GM23248 (cell line): ENCODE measurements around the gene SYNPO. TPM values are rescaled to one million over a fixed set of nuclear protein-coding genes. Genes with fewer than 3 reads are reported as not detected.

ENCODE experiments used
- DNase-seq: peaks from one replicate; pipeline ENCODE4 v3.0.0-alpha.2; 2015
- H2AFZ ChIP-seq: fragments of 200-600 bp; sonication (generic); 2 replicates; pipeline ENCODE4 v1.6.1; 2016; ENCODE audit warnings: antibody characterized with exemption
- H3F3A ChIP-seq: fragments of 200-600 bp; sonication (generic); 2 replicates; pipeline ENCODE4 v1.6.1; 2016; ENCODE audit warnings: mild to moderate bottlenecking, antibody characterized with exemption, mixed run types; ENCODE audit not compliant: insufficient read depth
- H3K27ac ChIP-seq: fragments of 200-600 bp; sonication (generic); 2 replicates; pipeline ENCODE4 v1.5.1; 2016; ENCODE audit warnings: mild to moderate bottlenecking
- H3K27me3 ChIP-seq: fragments of 200-600 bp; sonication (generic); replicated peaks from 2 replicates; pipeline ENCODE4 v1.6.1; 2016; ENCODE audit warnings: mild to moderate bottlenecking; ENCODE audit not compliant: insufficient read depth
- H3K36me3 ChIP-seq: fragments of 200-600 bp; sonication (generic); 2 replicates; pipeline ENCODE4 v1.6.1; 2016; ENCODE audit warnings: low read depth, mild to moderate bottlenecking
- H3K4me1 ChIP-seq: fragments of 200-600 bp; sonication (generic); 2 replicates; pipeline ENCODE4 v1.6.1; 2016; ENCODE audit warnings: mild to moderate bottlenecking; ENCODE audit not compliant: insufficient read depth
- H3K4me2 ChIP-seq: fragments of 200-600 bp; sonication (generic); one replicate; pipeline ENCODE4 v1.6.1; 2016; ENCODE audit warnings: mild to moderate bottlenecking; ENCODE audit not compliant: unreplicated experiment
- H3K4me3 ChIP-seq: fragments of 200-600 bp; sonication (generic); 2 replicates; pipeline ENCODE4 v1.5.1; 2016; ENCODE audit warnings: mild to moderate bottlenecking
- H3K79me2 ChIP-seq: fragments of 200-600 bp; sonication (generic); 2 replicates; pipeline ENCODE4 v1.6.1; 2016; ENCODE audit warnings: mild to moderate bottlenecking; ENCODE audit not compliant: insufficient read depth
- H3K9ac ChIP-seq: fragments of 200-600 bp; sonication (generic); 2 replicates; pipeline ENCODE4 v1.6.1; 2016; ENCODE audit warnings: mild to moderate bottlenecking
- H3K9me2 ChIP-seq: fragments of 200-600 bp; sonication (generic); 2 replicates; pipeline ENCODE4 v1.6.1; 2016; ENCODE audit warnings: mixed run types, mild to moderate bottlenecking, moderate library complexity; ENCODE audit not compliant: insufficient read depth
- H3K9me3 ChIP-seq: fragments of 200-600 bp; sonication (generic); one replicate; pipeline ENCODE4 v1.6.1; 2017; ENCODE audit warnings: low read depth
- H4K20me1 ChIP-seq: fragments of 200-600 bp; sonication (generic); 2 replicates; pipeline ENCODE4 v1.6.0; 2016; ENCODE audit not compliant: insufficient read depth
- EZH2 ChIP-seq: fragments of 200-600 bp; sonication (generic); IDR thresholded peaks from 2 replicates; pipeline ENCODE4 v1.6.1; 2018; ENCODE audit warnings: antibody characterized with exemption, mild to moderate bottlenecking; ENCODE audit not compliant: insufficient read depth, poor library complexity, severe bottlenecking
- EZH2phosphoT487 ChIP-seq: fragments of 200-600 bp; sonication (generic); IDR thresholded peaks from 2 replicates; pipeline ENCODE4 v1.6.1; 2018; ENCODE audit warnings: antibody characterized with exemption, moderate library complexity, mild to moderate bottlenecking, low read depth; ENCODE audit not compliant: insufficient read depth
- WGBS, 2 experiments: methylation state at CpG; one replicate each; pipeline ENCODE4 v1.1.6; 2015 to 2017; ENCODE audit warnings: low lambda C conversion rate in 2 of 2, low coverage in 1 of 2; ENCODE audit errors: missing lambda C conversion rate in 2 of 2; 5-methylcytosine and 5-hydroxymethylcytosine counted together
- in situ Hi-C: fragments of 300-500 bp; cut with MboI; formaldehyde crosslinking; loops from 2 replicates; pipeline ENCODE4 v1.15.0; 2020
- polyA plus RNA-seq: library from polyadenylated mRNA; unstranded; fragments of >200 nt; fragmentation: Nextera tagmentation; extraction: Ambion mirVana; gene quantifications from 2 replicates; pipeline ENCODE4 v1.2.1, GENCODE V29; 2016
- total RNA-seq: library from RNA; depleted of rRNA; stranded (reverse); fragments of >200 nt; shearing (Covaris generic); gene quantifications from 2 replicates; pipeline ENCODE4 v1.2.3, GENCODE V29; 2014

The SYNPO gene
- total and polyA plus RNA-seq, 2 experiments from 2014 or later = 5.6 to 6.1 TPM

DNA sequence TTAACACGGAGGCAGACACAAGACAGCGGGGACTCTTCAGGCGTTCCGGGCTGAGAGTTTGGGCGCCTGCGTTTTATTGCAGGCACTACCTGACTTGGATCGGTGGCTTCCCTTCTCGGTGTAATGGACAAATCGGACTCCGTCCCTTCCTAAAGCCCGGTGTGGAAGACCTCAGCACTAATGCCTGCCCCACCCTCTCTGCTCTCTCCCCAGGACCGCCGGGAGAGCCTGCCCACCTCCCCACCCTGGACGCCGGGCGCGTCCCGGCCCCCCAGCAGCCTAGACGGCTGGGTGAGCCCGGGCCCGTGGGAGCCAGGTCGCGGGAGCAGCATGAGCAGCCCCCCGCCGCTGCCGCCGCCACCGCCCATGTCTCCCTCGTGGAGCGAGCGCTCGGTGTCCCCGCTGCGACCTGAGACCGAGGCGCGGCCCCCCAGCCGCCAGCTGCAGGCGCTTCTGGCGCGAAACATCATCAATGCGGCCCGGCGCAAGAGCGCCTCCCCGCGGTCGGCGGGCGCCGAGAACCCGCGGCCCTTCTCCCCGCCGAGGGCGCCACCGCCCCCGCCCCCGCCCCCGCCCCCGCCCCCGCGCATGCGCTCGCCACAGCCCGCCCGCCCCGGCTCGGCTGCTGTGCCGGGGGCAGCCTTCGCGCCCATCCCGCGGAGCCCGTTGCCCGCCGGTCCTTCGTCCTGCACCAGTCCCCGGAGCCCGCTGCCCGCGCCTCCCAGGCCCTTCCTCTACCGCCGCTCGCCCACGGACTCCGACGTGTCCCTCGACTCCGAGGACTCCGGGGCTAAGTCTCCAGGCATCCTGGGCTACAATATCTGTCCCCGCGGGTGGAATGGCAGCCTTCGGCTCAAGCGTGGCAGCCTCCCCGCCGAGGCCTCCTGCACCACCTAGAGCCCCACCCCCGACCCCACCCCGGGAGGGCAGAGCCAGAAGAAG is 16.0 kb downstream of the SYNPO start:
- DNase-seq = peak; percentile 73
- WGBS, 2 experiments = 5 to 7% methylated on average over 56 to 86 of the region's 99 CpGs
- peak overlapping the region; percentile 67 for H3K4me2 ChIP-seq
- no peaks in the 10 kb centered on the region for H3K9me2 ChIP-seq
- H4K20me1 ChIP-seq = no peaks in the 10 kb centered on the region
- peak overlapping the region; percentile 65 for H3K4me3 ChIP-seq
- in situ Hi-C loops = no loop called here
- peak overlapping the region; percentile 54 for H3K9ac ChIP-seq
- no peak overlapping the region for H3K27ac ChIP-seq
- H2AFZ ChIP-seq = peak overlapping the region; percentile 78
- TF ChIP-seq EZH2 = no peak
- no peaks in the 10 kb centered on the region for H3K27me3 ChIP-seq
- H3K9me3 ChIP-seq = no peaks in the 10 kb centered on the region
- H3K4me1 ChIP-seq = peaks cover 13% of the 10 kb centered on the region
- H3K36me3 ChIP-seq = no peaks in the 10 kb centered on the region
- 0 out of 2 replicates have a peak, but pooled peaks cover 10% of the 10 kb centered on the region for H3F3A ChIP-seq
- H3K79me2 ChIP-seq = no peaks in the 10 kb centered on the region

DNA sequence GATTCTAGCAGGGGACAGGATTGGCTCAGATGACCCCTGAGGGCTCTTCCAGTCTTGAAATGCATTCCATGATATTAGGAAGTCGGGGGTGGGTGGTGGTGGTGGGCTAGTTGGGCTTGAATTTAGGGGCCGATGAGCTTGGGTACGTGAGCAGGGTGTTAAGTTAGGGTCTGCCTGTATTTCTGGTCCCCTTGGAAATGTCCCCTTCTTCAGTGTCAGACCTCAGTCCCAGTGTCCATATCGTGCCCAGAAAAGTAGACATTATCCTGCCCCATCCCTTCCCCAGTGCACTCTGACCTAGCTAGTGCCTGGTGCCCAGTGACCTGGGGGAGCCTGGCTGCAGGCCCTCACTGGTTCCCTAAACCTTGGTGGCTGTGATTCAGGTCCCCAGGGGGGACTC is 17.7 kb downstream of the SYNPO start:
- Histone ChIP-seq H3K4me1 (peaks cover 10% of the 10 kb centered on the region), H3F3A (0 out of 2 replicates have a peak, but pooled peaks cover 10% of the 10 kb centered on the region), H3K9me2 (no peaks in the 10 kb centered on the region), H2AFZ (no peak overlapping the region), H3K27ac (no peak overlapping the region), H3K36me3 (no peaks in the 10 kb centered on the region), H3K9me3 (no peaks in the 10 kb centered on the region), H4K20me1 (no peaks in the 10 kb centered on the region), H3K9ac (no peak overlapping the region), H3K4me2 (no peak overlapping the region), H3K79me2 (no peaks in the 10 kb centered on the region), H3K27me3 (no peaks in the 10 kb centered on the region), H3K4me3 (no peak overlapping the region)
- no peak for DNase-seq
- WGBS, 2 experiments = 97 to 100% methylated on average over 4 of the region's 4 CpGs
- TF ChIP-seq EZH2phosphoT487 = no peak
- TF ChIP-seq EZH2 = no peak
- in situ Hi-C loops = no loop called here

DNA sequence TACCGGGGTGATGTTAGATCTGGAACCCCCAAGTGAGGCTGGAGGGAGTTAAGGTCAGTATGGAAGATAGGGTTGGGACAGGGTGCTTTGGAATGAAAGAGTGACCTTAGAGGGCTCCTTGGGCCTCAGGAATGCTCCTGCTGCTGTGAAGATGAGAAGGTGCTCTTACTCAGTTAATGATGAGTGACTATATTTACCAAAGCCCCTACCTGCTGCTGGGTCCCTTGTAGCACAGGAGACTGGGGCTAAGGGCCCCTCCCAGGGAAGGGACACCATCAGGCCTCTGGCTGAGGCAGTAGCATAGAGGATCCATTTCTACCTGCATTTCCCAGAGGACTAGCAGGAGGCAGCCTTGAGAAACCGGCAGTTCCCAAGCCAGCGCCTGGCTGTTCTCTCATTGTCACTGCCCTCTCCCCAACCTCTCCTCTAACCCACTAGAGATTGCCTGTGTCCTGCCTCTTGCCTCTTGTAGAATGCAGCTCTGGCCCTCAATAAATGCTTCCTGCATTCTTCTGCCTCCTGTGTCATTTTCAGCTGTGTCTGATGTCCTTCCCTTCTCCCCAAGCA is 18.3 kb downstream of the SYNPO start:
- no peak for DNase-seq
- no peak for TF ChIP-seq EZH2
- TF ChIP-seq EZH2phosphoT487 = no peak

DNA sequence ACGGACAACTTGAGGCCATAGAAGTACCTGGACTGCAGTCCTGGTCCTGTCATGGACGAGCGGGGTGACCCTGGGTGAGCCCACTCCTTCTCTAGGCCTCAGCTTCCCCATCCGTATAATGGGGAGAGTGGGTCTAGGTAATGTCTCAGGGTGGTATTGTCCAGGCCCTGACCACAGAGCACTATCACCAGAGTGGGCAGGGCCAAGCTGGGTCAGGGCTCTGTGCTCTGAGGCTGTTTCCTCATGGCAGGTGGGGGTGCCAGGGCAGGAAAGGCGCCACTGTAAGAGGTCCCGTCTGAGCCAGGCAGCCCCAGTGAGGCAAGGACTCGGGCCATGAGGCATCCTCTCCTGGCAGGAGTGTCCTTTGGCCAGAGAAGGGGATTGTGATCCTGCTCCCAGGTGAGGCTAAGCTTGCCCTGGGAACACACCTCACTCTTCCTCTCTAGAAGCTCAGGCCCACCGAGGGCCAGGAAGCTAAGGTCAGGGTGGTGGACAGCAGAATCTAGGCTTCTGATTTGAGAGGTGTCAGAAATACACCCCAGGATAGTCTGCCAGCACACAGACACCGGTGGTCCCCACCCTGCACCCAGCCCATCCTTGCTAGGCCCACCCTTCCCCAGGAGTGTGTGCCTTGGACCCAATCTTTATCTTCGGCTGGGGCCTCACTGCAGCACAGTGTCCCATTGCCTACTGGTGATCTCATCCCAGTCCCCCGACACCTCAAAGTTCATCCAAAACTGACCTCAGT is 19.1 kb downstream of the SYNPO start:
- H3K4me2 ChIP-seq = no peak overlapping the region
- H3F3A ChIP-seq = 0 out of 2 replicates have a peak, but pooled peaks cover 5% of the 10 kb centered on the region
- H3K27me3 ChIP-seq = no peaks in the 10 kb centered on the region
- TF ChIP-seq EZH2 (no peak), EZH2phosphoT487 (no peak)
- no peaks in the 10 kb centered on the region for H3K36me3 ChIP-seq
- no peak overlapping the region for H3K4me3 ChIP-seq
- no peaks in the 10 kb centered on the region for H3K9me2 ChIP-seq
- no peak overlapping the region for H2AFZ ChIP-seq
- DNase-seq = no peak
- no peak overlapping the region for H3K27ac ChIP-seq
- no peaks in the 10 kb centered on the region for H4K20me1 ChIP-seq
- WGBS, 2 experiments = 78 to 85% methylated on average over 9 to 11 of the region's 11 CpGs
- no peak overlapping the region for H3K9ac ChIP-seq
- 0 out of 2 replicates have a peak, but pooled peaks cover 4% of the 10 kb centered on the region for H3K4me1 ChIP-seq
- in situ Hi-C loops = no loop called here
- no peaks in the 10 kb centered on the region for H3K79me2 ChIP-seq
- H3K9me3 ChIP-seq = no peaks in the 10 kb centered on the region

More for the DNA sequence above, 18.3 kb downstream of the SYNPO start:
- in situ Hi-C loops = no loop called here
- Histone ChIP-seq H3K36me3 (no peaks in the 10 kb centered on the region), H3K9ac (no peak overlapping the region), H3K27ac (no peak overlapping the region), H3K4me1 (0 out of 2 replicates have a peak, but pooled peaks cover 4% of the 10 kb centered on the region), H3K27me3 (no peaks in the 10 kb centered on the region), H3K4me2 (no peak overlapping the region), H3K79me2 (no peaks in the 10 kb centered on the region), H3F3A (0 out of 2 replicates have a peak, but pooled peaks cover 8% of the 10 kb centered on the region), H4K20me1 (no peaks in the 10 kb centered on the region), H3K9me2 (no peaks in the 10 kb centered on the region), H3K9me3 (no peaks in the 10 kb centered on the region), H2AFZ (no peak overlapping the region), H3K4me3 (no peak overlapping the region)
- 75 to 83% methylated on average over 3 of the region's 3 CpGs for WGBS, 2 experiments
